NOMO-1 (cell line): ENCODE data around the gene CLPTM1L.

ENCODE experiments used
- DNase-seq, 2 experiments: peaks; one replicate each; lab custom pipeline; 2025; ENCODE audit not compliant: unreplicated experiment in 2 of 2; lab: John Stamatoyannopoulos, UW

CLPTM1L gene

GRCh38 chr5:1362242-1363015 lies 17.5 kb upstream of the CLPTM1L start:
- no peak for DNase-seq

DNA sequence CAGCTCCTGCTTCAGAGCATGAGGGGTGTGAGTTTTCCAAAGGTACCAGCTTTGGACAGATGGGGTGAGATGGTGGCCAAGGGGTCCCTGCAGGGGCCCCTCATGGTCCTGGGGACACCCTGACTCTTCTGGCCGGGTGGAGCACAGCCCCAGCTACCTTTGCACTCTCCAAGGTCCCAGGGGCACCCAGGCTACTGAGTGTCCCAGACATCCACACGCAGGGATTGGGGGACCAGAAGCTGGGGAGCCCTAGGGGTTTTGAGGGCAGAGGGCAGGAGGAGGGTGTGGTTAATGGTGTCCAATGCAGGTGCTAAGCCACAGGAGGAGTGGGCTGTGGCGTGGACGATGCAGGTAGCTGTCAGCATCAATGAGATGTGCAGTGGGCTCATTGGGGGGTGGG lies 16.0 kb upstream of the CLPTM1L start:
- no peak for DNase-seq

GRCh38 chr5:1360367-1360766 lies 15.5 kb upstream of the CLPTM1L start:
- DNase-seq, result peak; percentile 90 to 97

GRCh38 chr5:1359713-1360112 lies 14.8 kb upstream of the CLPTM1L start:
- no peak for DNase-seq

DNA sequence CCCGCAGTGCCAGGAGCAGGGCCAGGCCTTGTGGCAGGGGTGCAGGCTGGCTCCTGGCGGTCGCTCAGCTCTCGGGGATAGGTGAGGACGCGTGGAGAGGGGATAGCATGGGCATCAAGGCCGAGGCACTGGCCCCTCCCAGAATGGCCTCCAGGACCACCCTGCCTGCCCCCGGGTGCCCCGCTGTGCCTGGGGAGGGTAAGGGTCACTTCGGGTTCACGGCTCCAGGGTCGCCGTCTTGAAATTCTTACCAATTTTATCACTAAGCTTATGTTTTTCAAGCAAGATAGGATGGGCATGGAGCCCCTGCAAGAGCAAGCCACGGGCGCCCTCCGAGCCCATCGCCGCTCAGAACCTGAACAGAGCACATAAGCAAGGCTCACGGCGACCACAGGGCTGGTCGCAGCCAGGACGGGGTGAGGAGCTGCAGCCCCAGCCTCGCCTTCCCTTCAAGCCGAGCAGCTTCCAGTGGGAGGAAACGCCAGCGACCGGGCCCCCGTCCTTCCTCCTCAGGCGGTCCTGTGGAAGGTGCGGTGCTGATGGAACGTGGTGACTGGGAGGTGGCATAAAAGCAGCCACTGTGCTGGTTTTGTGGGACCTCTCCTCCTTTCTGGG lies 14.2 kb upstream of the CLPTM1L start:
- DNase-seq, result no peak

DNA sequence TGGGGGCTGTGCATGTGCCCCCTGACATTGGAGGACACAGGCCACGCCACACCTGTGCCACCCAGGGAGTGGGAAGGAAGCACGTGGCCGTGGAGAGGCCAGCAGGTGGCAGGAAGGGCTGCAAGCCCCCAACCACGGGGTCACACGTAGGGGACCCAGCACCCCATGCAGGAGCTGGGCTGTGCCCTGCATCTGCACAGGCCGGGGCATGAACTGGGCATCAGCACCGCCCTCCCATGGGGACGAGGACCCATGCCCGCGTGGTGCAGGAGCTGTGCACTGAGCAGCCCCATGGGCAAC lies 13.8 kb upstream of the CLPTM1L start:
- no peak for DNase-seq

- DNase-seq, result no peak
Observed at GRCh38 chr5:1357946-1358725, 13.2 kb upstream of the CLPTM1L start.

- DNase-seq, result no peak
Observed at GRCh38 chr5:1356873-1357787, 12.2 kb upstream of the CLPTM1L start.

DNA sequence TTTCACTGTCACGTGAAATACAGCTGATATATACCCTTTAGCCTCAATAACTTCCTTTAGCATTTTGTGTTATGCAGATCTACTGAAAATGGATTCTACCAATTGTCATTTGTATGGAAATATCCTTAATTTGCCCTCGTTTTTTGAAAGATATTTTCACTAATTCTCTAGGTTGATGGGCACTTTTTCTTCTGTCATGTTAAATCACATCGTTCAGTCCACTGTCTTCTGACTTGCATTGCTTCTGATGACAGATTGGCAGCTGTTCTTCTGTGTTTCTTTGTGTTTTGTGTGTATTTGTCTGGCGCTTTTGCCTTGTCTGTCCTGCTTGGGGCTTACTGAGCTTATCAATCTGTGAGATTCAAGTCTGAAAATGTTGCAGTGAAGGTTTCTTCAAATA lies 9.7 kb upstream of the CLPTM1L start:
- DNase-seq, result no peak

DNA sequence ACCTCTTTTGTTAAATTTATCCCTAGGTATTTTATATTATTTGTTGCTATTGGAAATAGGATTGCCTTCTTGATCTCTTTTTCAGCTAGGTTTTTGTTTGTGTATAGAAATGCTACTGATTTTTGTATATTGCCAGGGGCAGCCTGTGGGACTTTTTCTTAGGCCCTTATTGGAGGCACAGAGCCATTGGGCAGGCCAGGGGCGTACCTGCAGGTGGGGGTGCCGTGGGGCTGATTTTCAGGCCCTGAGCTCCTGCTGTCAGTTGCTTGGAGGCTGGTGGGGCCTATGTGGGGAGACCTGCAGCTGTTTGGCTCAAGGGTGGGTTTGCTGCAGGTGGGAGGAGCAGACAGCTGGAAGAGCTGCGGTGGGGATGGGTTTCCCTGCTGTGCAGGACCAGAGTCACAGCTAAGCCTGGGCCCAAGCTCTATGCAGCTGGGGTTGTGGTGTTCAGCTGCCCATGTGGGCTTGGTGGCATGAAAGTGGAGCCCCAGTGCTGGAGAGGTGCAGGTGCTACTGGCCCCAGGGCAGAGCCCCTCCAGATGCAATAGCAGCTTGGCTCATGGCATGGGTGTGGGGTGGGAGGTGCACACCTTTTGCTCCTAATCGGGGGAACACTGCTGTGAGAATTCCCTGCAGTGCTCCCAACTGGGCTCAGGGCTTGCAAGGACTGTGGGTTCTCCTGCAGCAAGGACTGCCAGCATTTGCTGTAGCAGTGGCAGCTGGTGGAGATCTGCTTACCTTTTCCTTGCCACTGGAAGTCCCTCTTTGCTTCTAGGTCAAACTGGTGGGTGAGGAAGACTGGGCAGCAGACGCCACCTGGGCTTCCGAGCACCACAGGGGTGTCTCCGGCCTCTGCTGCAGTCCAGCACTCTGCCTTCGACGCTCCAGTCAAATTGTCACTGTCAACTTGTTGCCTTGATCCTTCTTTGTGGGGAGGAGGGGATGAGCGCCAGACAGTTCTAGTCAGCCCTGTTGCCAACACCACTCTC lies 7.6 kb upstream of the CLPTM1L start:
- no peak for DNase-seq

DNA sequence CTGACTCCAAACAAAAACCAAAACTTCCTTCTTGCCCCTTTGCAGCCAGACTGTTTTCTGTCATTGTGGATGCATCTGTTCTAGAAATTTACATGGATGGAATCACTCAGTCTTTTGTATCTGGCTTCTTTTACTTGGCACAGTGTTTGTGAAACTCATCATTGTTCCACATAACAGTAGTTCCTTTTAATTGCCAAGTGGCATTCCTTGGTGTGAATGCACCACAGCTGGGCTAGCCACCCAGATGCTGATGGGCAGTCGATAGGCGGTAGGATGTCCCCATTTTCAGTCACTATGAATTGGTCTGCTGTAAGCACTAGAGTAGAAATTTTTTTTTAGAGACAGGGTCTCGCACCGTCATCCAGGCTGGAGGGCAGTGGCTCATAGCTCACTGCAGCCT lies 6.3 kb upstream of the CLPTM1L start:
- DNase-seq, result no peak

DNA sequence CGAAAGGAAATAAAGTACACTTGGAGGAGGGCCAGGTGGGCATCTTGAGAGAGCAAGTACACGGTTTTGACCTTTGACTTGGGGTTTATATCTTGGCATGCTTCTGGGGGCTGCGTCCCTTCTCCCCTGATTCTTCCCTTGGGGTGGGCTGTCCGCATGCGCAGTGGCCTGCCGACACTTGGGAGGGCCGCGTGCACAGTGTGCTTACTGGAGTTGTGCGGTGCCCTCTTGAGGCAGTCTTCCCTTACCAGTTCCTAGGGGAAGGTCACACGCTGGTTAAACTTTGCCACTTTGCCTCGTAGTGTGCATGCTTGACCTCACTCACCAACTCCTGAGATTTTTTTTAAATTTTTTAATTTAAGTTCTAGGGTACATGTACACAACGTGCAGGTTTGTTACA lies 4.3 kb upstream of the CLPTM1L start:
- DNase-seq, result no peak

DNA sequence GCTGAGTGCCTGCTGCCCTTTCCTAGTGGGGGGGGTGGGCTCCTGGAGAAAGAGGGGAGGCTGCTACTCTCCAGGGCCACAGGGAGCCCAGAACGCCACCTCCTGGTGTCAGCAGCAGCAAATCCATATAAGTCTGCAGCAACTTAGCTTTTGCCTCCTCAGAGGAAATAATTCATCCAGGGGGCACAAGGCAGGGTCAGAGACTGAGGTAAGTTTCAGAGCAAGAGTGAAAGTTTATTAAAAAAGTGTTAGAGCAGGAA lies 4.0 kb upstream of the CLPTM1L start:
- DNase-seq, result no peak

GRCh38 chr5:1347571-1347970 lies 2.7 kb upstream of the CLPTM1L start:
- peak; percentile 54 to 81 for DNase-seq

GRCh38 chr5:1346627-1347440 lies 1.9 kb upstream of the CLPTM1L start:
- no peak for DNase-seq

DNA sequence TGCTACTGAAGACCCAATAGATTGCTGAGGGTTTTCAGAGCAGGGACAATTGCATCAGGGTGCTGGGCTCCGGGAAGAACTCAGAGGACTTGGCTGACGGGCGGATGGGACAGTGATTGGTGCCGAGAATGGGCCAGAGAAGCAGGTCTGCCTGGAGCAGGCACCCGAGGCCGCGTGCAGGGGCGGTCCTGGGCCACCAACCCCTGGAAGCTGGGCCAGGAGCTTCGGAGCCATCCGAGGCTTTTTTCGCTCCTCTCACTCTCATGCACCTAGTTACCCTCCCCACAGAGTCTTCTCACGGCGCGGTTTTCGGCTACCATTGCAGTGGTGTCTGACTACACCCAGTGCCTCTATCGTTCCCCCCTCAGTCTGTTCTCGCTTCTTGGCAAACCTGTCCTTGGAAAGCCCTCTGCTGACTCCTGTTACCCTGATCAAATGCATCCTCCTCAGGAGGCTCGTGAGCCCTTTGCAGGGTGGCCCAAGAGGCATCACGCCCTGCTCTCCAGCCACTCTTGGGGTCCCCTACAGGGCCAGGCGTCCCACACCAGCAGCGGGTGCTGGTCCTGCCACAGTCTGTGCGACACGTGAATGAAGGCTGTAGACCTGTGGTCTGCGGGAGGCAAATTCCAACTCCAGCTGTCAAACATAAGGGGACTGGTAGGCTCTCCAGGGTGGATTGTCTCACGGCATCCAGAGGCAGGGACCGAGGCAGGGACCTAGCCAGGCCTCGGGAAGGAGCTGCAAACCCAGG lies 1.2 kb upstream of the CLPTM1L start:
- DNase-seq, result no peak

DNA sequence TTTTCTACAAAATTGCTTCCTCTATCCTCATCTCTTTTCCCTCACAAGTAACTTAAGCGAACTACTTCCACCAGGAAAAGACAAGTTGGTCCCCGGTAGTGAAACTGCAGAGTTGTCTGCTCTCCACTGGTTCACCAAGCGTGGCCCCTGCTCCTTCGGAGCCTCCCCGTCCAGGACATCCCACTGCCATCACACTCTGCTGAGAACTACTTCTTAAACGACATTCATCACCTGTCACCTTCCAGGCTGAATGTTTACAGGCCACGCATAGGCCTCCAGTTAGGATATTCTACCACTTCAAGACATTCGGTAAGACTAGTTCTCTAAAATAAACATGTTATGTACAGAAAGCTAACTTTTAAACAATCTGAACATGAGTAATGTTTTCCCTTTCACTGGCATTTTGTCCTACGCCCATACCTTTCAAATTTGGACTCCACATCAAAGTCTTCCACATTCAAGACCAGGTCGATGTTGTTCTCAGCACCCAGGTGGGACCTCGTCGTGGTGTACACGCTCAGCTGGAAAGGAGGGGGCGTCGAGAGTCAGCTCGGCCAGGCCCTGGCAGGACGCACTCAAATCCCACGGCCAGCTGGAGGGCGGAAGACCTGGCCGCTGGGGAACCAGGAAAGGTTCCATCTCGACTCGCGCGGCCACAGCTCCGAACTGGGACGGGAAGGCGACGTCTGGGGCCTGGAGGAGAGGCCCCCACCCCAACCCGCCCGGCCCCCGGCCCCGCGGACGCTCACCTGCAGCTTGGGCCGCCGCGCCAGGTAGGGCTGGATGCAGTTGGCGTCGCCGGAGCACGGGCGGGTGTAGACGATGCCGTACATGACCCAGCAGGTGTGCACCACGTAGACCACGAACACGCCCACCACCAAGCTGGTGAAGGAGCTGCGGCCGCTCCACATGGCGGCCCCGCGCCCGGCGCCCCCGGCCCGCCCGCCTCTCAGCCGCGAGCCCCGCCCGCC lies 683 bp downstream of the CLPTM1L start:
- peak in 1 of 2 experiments; percentile 28 for DNase-seq
